NCI-H82 (cell line): ENCODE results near the gene ATP11A.
A peak's percentile ranks its signal among the peaks of the same experiment; 100 is the strongest.

Experiments
- DNase-seq: peaks from one replicate; lab custom pipeline; 2025; lab: John Stamatoyannopoulos, UW

ATP11A gene

GRCh38 chr13:112928020-112928971 lies 238.5 kb downstream of the ATP11A start:
- no peak for DNase-seq

DNA sequence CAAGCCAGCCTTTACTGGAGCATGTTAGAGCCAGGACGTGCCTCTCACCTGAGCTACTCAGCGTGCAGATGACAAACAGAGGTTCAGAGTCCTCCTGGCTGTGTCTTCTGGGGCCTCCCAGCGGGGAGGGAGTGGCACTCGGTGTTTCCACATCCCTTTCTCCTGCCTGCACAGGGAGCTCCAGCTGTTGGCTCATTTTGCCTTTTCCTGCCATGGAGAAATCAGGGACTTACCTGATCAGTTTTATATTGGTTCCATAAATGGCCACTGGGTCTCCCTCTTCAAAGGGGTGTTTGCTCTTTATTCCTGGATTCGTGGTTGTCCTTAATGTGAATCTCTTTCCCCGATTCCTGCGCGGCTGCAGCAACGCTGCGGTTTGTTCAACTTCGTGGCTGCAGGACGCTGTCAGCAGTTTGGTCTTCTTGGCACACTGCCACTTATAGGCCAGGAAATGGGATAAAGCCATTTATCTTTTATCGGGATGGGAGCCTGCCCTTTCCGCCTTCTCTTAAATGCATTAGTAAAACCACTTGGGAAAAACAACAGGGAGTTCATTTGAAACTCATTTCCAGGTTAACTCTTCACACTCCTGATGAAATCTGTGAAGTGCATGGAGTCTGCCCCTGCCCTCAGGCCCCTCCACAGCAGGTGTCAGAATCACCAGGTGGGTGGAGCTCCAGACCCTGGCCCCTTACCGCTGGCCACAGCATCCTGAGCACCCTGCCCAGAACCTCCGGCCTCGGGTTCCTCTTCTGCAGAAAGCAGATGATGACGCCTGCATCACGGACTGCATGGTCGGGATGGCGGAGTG lies 239.3 kb downstream of the ATP11A start:
- DNase-seq, result peak; percentile 67

- DNase-seq, result no peak
These were observed 239.9 kb downstream of the ATP11A start for GRCh38 chr13:112929783-112930055.

DNA sequence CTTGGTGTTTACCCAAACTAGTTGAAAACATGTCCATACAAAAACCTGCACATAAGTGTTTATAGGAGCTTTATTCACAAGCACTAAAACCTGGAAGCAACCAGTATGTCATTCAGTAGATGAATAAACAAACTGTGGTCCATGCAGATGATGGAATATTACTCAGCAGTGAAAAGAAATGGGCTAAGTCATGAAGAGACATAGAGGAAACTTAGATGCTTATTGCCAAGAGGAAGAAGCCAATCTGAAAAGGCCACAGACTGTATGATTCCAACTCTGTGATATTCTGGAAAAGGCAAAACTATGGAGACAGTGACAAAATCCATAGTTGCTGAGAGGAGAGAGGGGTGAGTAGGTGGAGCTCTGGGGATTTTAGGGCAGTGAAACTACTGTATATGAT lies 240.4 kb downstream of the ATP11A start:
- DNase-seq, result no peak

DNA sequence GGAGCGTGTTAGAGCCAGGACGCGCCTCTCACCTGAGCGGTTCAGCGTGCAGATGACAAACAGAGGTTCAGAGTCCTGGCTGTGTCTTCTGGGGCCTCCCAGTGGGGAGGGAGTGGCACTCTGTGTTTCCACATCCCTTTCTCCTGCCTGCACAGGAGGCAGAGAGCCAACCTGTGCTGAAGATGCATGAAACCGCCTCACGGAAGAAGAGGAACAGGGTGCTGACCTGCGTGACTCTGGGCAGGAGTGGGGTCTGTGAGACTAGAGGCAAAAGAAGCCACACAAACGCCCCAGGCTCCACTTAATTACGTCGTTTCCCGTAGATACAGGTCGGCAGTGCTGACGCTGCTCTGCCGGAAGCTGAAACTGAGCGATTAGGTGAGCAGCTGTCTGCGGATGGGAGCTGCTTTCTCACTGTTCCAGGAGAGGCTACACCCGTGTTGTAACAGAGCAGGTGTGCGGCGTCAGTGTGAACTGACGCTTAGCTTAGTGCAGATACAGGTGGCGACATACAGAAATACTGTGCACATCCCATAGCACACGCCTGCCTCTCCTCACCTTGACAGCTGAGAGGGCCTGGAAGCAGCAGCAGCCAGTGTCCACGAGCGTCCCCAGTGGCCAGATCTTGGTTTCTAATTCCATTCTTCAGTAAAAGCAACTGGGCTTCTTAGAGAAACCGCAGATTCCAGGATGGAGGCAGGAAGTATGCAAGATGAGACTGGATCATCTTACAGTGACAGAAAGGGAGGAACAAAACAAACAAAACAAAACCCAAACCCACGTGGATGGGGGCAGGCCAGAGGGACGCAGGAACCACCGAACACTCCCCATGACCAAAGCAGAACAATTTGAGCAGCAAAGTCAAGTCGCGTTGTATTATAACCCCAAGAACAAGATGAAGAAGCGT lies 241.4 kb downstream of the ATP11A start:
- peak; percentile 69 for DNase-seq

DNA sequence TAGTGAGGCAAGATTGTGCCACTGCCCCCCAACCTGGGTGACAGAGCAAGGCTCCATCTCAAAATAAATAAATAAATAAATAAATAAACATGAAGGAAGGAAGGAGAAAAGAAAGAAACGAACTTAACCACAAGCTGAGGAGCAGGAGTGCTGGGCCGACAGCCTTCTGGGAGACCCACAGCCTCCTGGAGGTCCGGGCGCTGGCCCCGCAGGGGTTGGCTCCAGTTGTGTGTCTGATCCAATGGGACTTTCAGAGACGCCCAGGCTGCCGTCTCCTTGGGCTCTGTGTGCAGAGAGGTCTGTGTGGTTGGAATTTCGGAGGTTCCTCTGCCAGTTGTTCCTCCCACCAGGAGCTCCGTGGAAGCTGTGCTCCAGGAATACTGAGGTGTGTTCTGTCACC lies 243.1 kb downstream of the ATP11A start:
- no peak for DNase-seq

DNA sequence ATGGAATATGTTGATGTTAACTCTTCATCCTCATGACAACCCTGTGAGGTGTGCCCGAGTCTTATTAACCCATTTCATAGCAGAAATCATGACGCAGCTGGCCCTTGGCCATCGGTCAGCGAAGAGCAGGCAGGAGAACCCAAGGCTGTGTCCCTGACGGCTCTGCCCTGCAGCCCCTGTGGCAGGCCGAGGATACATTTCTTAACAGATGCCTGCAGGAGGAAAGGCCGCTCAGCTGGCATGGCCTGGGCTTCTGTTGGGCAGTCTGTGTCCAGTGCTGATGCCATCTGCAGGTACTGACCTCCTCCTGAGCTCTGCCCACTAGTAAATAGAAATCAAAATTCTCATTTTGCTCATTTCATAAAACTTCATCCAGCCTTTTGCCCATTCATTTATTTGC lies 243.8 kb downstream of the ATP11A start:
- no peak for DNase-seq

- no peak for DNase-seq
These were observed 244.2 kb downstream of the ATP11A start for GRCh38 chr13:112934078-112934477.
